ENCODE measurements around the gene COBL.

DNA sequence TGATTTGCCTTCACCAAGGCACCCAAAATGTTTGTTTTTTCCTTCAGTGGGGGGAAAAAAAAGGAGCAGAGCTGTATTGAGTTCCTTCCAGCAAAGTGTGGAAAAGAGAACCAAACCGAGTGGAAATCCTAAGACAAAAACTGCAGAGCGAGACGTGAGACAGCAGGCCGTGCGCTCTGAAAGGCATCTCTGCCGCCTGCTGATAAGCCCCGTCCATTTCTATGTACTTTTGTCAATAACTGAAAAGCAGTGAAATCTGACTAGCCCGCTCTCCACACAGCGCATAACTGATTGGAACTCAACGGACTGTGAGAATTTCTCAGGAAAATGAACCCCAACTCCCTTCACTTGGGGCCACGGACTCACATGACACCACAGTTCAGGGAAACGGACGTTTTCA lies 83.2 kb downstream of the COBL start:
- TF ChIP-seq, protein P1, sequence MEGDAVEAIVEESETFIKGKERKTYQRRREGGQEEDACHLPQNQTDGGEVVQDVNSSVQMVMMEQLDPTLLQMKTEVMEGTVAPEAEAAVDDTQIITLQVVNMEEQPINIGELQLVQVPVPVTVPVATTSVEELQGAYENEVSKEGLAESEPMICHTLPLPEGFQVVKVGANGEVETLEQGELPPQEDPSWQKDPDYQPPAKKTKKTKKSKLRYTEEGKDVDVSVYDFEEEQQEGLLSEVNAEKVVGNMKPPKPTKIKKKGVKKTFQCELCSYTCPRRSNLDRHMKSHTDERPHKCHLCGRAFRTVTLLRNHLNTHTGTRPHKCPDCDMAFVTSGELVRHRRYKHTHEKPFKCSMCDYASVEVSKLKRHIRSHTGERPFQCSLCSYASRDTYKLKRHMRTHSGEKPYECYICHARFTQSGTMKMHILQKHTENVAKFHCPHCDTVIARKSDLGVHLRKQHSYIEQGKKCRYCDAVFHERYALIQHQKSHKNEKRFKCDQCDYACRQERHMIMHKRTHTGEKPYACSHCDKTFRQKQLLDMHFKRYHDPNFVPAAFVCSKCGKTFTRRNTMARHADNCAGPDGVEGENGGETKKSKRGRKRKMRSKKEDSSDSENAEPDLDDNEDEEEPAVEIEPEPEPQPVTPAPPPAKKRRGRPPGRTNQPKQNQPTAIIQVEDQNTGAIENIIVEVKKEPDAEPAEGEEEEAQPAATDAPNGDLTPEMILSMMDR (IDR thresholded peaks at IDR 0.05), result no peak
- TF ChIP-seq POLR2A (IDR thresholded peaks at IDR 0.05), result no peak
